Activated naive CD4-positive, alpha-beta T cell treated with anti-CD3 and anti-CD28 coated beads, Interleukin-2, amount 10 ng/mL, durations not matched to agents 7 days and 5 days (primary cell): ENCODE results near the gene CDH23.
"Not testable (repeated sequence)": the region's sequence is repeated elsewhere in the genome, so short reads cannot be mapped to it uniquely, and the experiment has no call there.

Source experiments
- CTCF ChIA-PET: fragments of 350-600 bp; sonication (Branson Sonifier 250); formaldehyde crosslinking; loops from one replicate; lab custom pipeline; 2021; ENCODE audit warnings: antibody characterized with exemption; lab: Charles Lee
- DNase-seq: peaks from one replicate; pipeline ENCODE4 v3.0.0-alpha.2; 2020
- H3K27ac Mint-ChIP-seq: one replicate; pipeline ENCODE4 v1.8.0; 2021; ENCODE audit warnings: mild to moderate bottlenecking, moderate library complexity, mixed read lengths
- H3K27me3 Mint-ChIP-seq: one replicate; pipeline ENCODE4 v1.8.0; 2021; ENCODE audit warnings: mild to moderate bottlenecking, mixed read lengths
- H3K36me3 Mint-ChIP-seq: one replicate; pipeline ENCODE4 v1.8.0; 2021; ENCODE audit warnings: mixed read lengths
- H3K4me1 Mint-ChIP-seq: one replicate; pipeline ENCODE4 v1.8.0; 2021; ENCODE audit warnings: mixed read lengths
- H3K4me3 Mint-ChIP-seq: one replicate; pipeline ENCODE4 v1.8.0; 2021; ENCODE audit warnings: mild to moderate bottlenecking, moderate library complexity, mixed read lengths
- H3K9me3 Mint-ChIP-seq: one replicate; pipeline ENCODE4 v1.8.0; 2021; ENCODE audit warnings: mixed read lengths

CDH23 gene

DNA sequence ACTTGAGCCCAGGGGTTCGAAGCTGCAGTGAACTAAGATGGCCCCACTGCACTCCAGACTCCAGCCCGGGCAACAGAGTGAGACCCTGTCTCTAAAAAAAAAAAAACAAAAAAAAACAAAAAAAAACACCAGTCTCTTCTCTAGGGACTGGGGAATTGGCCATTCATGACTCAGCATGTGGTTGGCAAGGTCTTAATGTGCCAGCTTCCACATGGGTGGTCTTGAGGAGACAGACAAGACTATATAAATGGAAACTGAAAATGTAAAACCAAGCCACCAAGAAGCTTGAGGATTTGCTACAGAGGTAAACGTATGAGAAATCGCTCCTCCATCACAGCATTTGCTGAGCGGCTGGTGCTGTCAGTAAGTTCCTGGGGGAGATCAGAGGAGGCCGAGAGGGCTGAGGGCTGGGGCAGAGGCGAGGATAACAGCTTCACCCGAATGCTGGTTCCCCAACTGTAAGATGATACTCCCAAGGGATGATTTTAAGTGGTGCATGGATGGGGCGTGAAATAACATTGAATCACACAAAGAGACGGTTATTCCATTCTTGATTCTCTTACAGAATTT, 194.1 kb downstream of the CDH23 start:
- Mint-ChIP-seq H3K27me3 (peaks cover 30% of the 10 kb centered on the region), H3K9me3 (no peaks in the 10 kb centered on the region), H3K4me1 (no peaks in the 10 kb centered on the region), H3K36me3 (no peaks in the 10 kb centered on the region), H3K27ac (no peak overlapping the region), H3K4me3 (no peak overlapping the region)
- CTCF ChIA-PET: interaction anchor here (1.0 kb wide), 1 partner anchor 162 kb away, joined by 3 read pairs; no protein-coding TSS in a partner anchor
- DNase-seq: no peak

GRCh38 chr10:71594934-71595571, 198.3 kb downstream of the CDH23 start:
- Mint-ChIP-seq H3K4me1 (no peaks in the 10 kb centered on the region), H3K27me3 (peaks cover 26% of the 10 kb centered on the region), H3K27ac (no peak overlapping the region), H3K9me3 (no peaks in the 10 kb centered on the region), H3K36me3 (no peaks in the 10 kb centered on the region), H3K4me3 (no peak overlapping the region)
- CTCF ChIA-PET: no interaction called here
- no peak for DNase-seq

DNA sequence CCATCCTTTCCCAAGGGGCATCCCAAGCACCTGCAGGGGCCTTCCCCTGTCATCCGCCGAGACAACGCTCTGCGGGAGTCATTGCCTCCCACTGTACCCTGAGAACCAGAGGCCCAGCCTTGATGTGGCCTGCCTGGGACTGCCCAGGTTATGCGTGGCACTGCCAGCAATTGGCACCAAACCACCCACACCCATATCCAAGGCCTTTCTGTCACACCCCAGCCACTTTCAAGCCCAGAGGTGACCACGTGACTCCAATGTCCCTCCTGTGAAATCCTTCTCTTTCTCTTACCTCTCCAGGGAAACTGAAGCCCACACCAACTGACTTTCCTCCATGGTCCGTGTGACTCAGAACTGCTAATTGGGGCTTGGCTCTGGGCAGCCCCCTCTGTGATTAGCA, 198.9 kb downstream of the CDH23 start:
- no peaks in the 10 kb centered on the region for H3K36me3 Mint-ChIP-seq

GRCh38 chr10:71596127-71596526, 199.4 kb downstream of the CDH23 start:
- Mint-ChIP-seq H3K9me3 (no peaks in the 10 kb centered on the region), H3K4me1 (no peaks in the 10 kb centered on the region), H3K4me3 (no peak overlapping the region), H3K27me3 (peaks cover 22% of the 10 kb centered on the region), H3K36me3 (no peaks in the 10 kb centered on the region), H3K27ac (no peak overlapping the region)
- no peak for DNase-seq
- CTCF ChIA-PET: no interaction called here

More for the DNA sequence above, 198.9 kb downstream of the CDH23 start:
- no peak for DNase-seq
- no peak overlapping the region for H3K27ac Mint-ChIP-seq
- H3K4me1 Mint-ChIP-seq: no peaks in the 10 kb centered on the region
- H3K4me3 Mint-ChIP-seq: no peak overlapping the region
- H3K27me3 Mint-ChIP-seq: peaks cover 25% of the 10 kb centered on the region
- CTCF ChIA-PET: no interaction called here
- no peaks in the 10 kb centered on the region for H3K9me3 Mint-ChIP-seq

GRCh38 chr10:71596759-71597158, 200.0 kb downstream of the CDH23 start:
- Mint-ChIP-seq H3K27me3 (peaks cover 17% of the 10 kb centered on the region), H3K4me1 (no peaks in the 10 kb centered on the region), H3K27ac (no peak overlapping the region), H3K9me3 (no peaks in the 10 kb centered on the region), H3K4me3 (no peak overlapping the region), H3K36me3 (no peaks in the 10 kb centered on the region)
- DNase-seq: no peak
- CTCF ChIA-PET: interaction anchor here (1.8 kb wide), 1 partner anchor 12 kb away, joined by 6 read pairs; no protein-coding TSS in a partner anchor

GRCh38 chr10:71597821-71598498, 201.2 kb downstream of the CDH23 start:
- DNase-seq: no peak
- Mint-ChIP-seq H3K4me3 (no peak overlapping the region), H3K27me3 (peaks cover 8% of the 10 kb centered on the region), H3K36me3 (no peaks in the 10 kb centered on the region), H3K9me3 (no peaks in the 10 kb centered on the region), H3K4me1 (no peaks in the 10 kb centered on the region), H3K27ac (no peak overlapping the region)
- CTCF ChIA-PET: interaction anchor here (0.7 to 1.8 kb wide), 3 partner anchors 11 to 274 kb away, joined by 3 to 8 read pairs (median 6); no protein-coding TSS in a partner anchor

DNA sequence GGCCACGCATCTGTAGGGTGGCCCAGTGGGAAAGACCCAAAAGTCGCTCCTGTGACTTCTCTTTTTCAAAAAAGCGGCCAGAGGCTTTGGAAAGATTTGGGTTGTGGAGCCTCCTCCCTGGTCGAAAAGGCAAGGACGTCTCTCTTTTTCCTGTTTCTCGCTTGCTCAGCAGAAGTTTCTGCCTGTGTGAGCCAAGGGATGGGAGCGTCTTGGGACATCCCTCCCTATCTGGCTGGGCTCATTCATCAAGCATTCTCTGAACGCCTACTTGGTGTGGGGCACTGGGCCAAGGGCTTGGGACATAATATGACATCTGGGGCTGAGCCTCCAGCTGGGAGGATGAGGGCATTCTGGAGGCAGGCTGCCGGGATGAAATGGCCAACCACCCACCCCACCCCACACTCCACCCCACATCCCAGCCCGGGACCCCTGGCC, 201.9 kb downstream of the CDH23 start:
- H3K27ac Mint-ChIP-seq: no peak overlapping the region
- no peaks in the 10 kb centered on the region for H3K36me3 Mint-ChIP-seq
- peaks cover 8% of the 10 kb centered on the region for H3K27me3 Mint-ChIP-seq
- DNase-seq: no peak
- H3K9me3 Mint-ChIP-seq: no peaks in the 10 kb centered on the region
- CTCF ChIA-PET: interaction anchor here (1.5 to 1.8 kb wide), 2 partner anchors 10 to 29 kb away, joined by 6 to 8 read pairs; no protein-coding TSS in a partner anchor
- no peak overlapping the region for H3K4me3 Mint-ChIP-seq
- H3K4me1 Mint-ChIP-seq: no peaks in the 10 kb centered on the region

- H3K27me3 Mint-ChIP-seq: peaks cover 11% of the 10 kb centered on the region
- no peak overlapping the region for H3K4me3 Mint-ChIP-seq
- H3K27ac Mint-ChIP-seq: no peak overlapping the region
- no peak for DNase-seq
- no peaks in the 10 kb centered on the region for H3K4me1 Mint-ChIP-seq
- H3K9me3 Mint-ChIP-seq: no peaks in the 10 kb centered on the region
- no peaks in the 10 kb centered on the region for H3K36me3 Mint-ChIP-seq
- CTCF ChIA-PET: no interaction called here
These were observed 202.8 kb downstream of the CDH23 start for GRCh38 chr10:71599518-71599917.

GRCh38 chr10:71600242-71600641, 203.5 kb downstream of the CDH23 start:
- H3K27me3 Mint-ChIP-seq: peaks cover 13% of the 10 kb centered on the region
- DNase-seq, H3K4me1 Mint-ChIP-seq, H3K4me3 Mint-ChIP-seq, H3K27ac Mint-ChIP-seq, H3K36me3 Mint-ChIP-seq, CTCF ChIA-PET, H3K9me3 Mint-ChIP-seq: not testable (repeated sequence)

DNA sequence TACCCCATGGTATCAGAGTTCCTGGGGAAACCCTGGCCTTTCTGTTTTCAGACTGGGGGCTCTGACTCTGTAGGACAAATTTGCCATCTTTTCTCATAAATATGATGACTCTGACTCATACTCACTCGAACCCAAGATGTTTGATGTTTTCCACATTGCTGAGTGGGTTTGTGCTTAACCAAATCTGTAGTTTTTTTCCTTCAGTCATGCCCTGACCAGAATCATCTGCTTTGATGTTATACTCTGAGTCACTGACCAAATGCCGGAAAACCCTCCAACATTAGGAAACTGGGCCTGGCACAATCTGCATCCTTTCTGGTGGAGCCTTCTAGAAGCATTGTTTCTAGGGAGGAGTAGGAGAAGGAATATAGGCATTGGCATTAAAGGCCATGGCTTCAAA, 204.1 kb downstream of the CDH23 start:
- H3K4me3 Mint-ChIP-seq: no peak overlapping the region
- no peaks in the 10 kb centered on the region for H3K36me3 Mint-ChIP-seq
- H3K4me1 Mint-ChIP-seq: no peaks in the 10 kb centered on the region
- no peaks in the 10 kb centered on the region for H3K9me3 Mint-ChIP-seq
- H3K27ac Mint-ChIP-seq: no peak overlapping the region
- DNase-seq: no peak
- peaks cover 13% of the 10 kb centered on the region for H3K27me3 Mint-ChIP-seq
- CTCF ChIA-PET: no interaction called here

DNA sequence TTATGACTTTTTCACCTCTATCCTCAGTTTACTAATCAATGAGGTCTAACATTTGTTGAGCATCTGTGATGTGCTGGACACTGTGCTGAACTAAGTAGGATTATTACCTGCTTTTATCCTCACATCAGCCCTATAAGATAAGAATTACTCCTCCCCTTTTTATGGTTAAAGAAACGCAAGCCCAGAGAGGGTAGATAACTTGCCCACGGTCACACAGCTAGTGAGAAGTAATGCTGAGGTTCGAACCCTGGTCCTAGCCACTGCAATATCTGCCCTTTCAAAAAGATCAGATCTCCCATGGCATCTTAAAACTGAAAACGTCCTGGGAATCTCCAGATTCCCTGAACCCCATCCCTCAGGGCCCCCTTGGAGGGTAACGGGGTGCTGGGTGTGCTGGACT, 204.6 kb downstream of the CDH23 start:
- no peak overlapping the region for H3K27ac Mint-ChIP-seq
- CTCF ChIA-PET: no interaction called here
- no peaks in the 10 kb centered on the region for H3K36me3 Mint-ChIP-seq
- H3K9me3 Mint-ChIP-seq: no peaks in the 10 kb centered on the region
- peaks cover 13% of the 10 kb centered on the region for H3K27me3 Mint-ChIP-seq
- H3K4me3 Mint-ChIP-seq: no peak overlapping the region
- no peaks in the 10 kb centered on the region for H3K4me1 Mint-ChIP-seq
- DNase-seq: no peak

DNA sequence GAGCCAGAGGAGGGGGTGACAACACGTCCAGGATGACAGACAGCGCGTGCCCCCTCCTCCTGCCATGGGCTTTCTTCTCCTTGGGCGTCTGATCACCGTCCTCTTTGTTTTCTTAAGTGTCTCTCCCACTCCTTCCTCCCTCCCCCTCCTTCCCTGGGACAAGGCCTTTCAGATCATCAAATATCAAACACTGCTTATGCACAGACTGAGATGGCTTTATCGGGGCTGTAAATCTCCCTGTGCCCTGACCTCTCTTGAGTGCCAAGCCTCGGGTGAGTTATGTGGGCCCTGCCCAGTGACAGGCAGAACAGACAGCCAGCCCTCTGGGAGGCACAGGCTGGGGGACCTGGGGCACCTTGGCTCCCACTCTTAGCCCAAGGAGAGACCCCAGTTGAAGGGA, 206.4 kb downstream of the CDH23 start:
- H3K4me3 Mint-ChIP-seq: no peak overlapping the region
- no peaks in the 10 kb centered on the region for H3K4me1 Mint-ChIP-seq
- CTCF ChIA-PET: no interaction called here
- no peak overlapping the region for H3K27ac Mint-ChIP-seq
- H3K36me3 Mint-ChIP-seq: no peaks in the 10 kb centered on the region
- H3K27me3 Mint-ChIP-seq: peaks cover 13% of the 10 kb centered on the region
- no peaks in the 10 kb centered on the region for H3K9me3 Mint-ChIP-seq
- DNase-seq: no peak

GRCh38 chr10:71603754-71604153, 207.0 kb downstream of the CDH23 start:
- DNase-seq: no peak
- H3K4me3 Mint-ChIP-seq: no peak overlapping the region
- CTCF ChIA-PET: no interaction called here
- H3K27me3 Mint-ChIP-seq: peaks cover 13% of the 10 kb centered on the region
- no peaks in the 10 kb centered on the region for H3K4me1 Mint-ChIP-seq
- H3K27ac Mint-ChIP-seq: no peak overlapping the region
- H3K36me3 Mint-ChIP-seq: no peaks in the 10 kb centered on the region
- no peaks in the 10 kb centered on the region for H3K9me3 Mint-ChIP-seq

- no peaks in the 10 kb centered on the region for H3K4me1 Mint-ChIP-seq
- H3K27ac Mint-ChIP-seq: no peak overlapping the region
- H3K4me3 Mint-ChIP-seq: no peak overlapping the region
- no peaks in the 10 kb centered on the region for H3K9me3 Mint-ChIP-seq
- H3K36me3 Mint-ChIP-seq: no peaks in the 10 kb centered on the region
- DNase-seq: no peak
- peaks cover 17% of the 10 kb centered on the region for H3K27me3 Mint-ChIP-seq
- CTCF ChIA-PET: interaction anchor here (0.6 kb wide), 1 partner anchor 426 kb away, joined by 5 read pairs; no protein-coding TSS in a partner anchor
These were observed 207.8 kb downstream of the CDH23 start for GRCh38 chr10:71604324-71605018.
